Trophoblast cell (in vitro differentiated cells and primary cell): Measurements from ENCODE around the gene COQ8B.
A peak's percentile ranks its signal among the peaks of the same experiment; 100 is the strongest.
"Not testable (repeated sequence)": the region's sequence is repeated elsewhere in the genome, so short reads cannot be mapped to it uniquely, and the experiment has no call there.

ENCODE experiments used
- DNase-seq, 2 donors: peaks; one replicate each; pipeline ENCODE4 v3.0.0-alpha.2; 2016
- H2AFZ ChIP-seq: 2 replicates; pipeline ENCODE4 v1.6.1; 2013; ENCODE audit warnings: low read length, moderate library complexity, mild to moderate bottlenecking; ENCODE audit not compliant: insufficient read depth, poor library complexity
- H2AK5ac ChIP-seq: 2 replicates; pipeline ENCODE4 v1.6.1; 2013; ENCODE audit warnings: mild to moderate bottlenecking, low read length
- H2BK120ac ChIP-seq: 2 replicates; pipeline ENCODE4 v1.6.1; 2013; ENCODE audit warnings: low read length, mild to moderate bottlenecking, moderate library complexity; ENCODE audit not compliant: insufficient read depth, poor library complexity
- H2BK12ac ChIP-seq: 2 replicates; pipeline ENCODE4 v1.6.1; 2013; ENCODE audit warnings: mild to moderate bottlenecking, low read length, moderate library complexity
- H2BK5ac ChIP-seq: 2 replicates; pipeline ENCODE4 v1.6.1; 2013; ENCODE audit warnings: low read length, low read depth, moderate library complexity, mild to moderate bottlenecking; ENCODE audit not compliant: poor library complexity
- H3K14ac ChIP-seq: 2 replicates; pipeline ENCODE4 v1.6.1; 2013; ENCODE audit warnings: mild to moderate bottlenecking, low read length
- H3K18ac ChIP-seq: 2 replicates; pipeline ENCODE4 v1.6.1; 2013; ENCODE audit warnings: mild to moderate bottlenecking, low read length
- H3K23ac ChIP-seq: 2 replicates; pipeline ENCODE4 v1.6.1; 2013; ENCODE audit warnings: low read length
- H3K27ac ChIP-seq: 2 replicates; pipeline ENCODE4 v1.5.1; 2013; ENCODE audit warnings: low read depth, mild to moderate bottlenecking, inconsistent platforms, low read length, moderate library complexity
- H3K27me3 ChIP-seq: 2 replicates; pipeline ENCODE4 v1.6.1; 2013; ENCODE audit warnings: inconsistent platforms, mild to moderate bottlenecking, low read length, moderate library complexity; ENCODE audit not compliant: insufficient read depth
- H3K36me3 ChIP-seq, 2 experiments: 1 replicate in 1 of 2; 2 replicates in 1 of 2; pipeline ENCODE4 v1.6.1; 2013; ENCODE audit warnings: low read length in 2 of 2, mild to moderate bottlenecking in 2 of 2, moderate library complexity in 1 of 2; ENCODE audit not compliant: insufficient read depth in 2 of 2, control insufficient read depth in 1 of 2
- H3K4ac ChIP-seq: 2 replicates; pipeline ENCODE4 v1.6.1; 2013; ENCODE audit warnings: low read depth, mild to moderate bottlenecking, low read length, moderate library complexity
- H3K4me1 ChIP-seq, 2 experiments: 1 replicate in 1 of 2; 2 replicates in 1 of 2; pipeline ENCODE4 v1.6.1; 2013; ENCODE audit warnings: low read length in 2 of 2, mild to moderate bottlenecking in 2 of 2, moderate library complexity in 1 of 2; ENCODE audit not compliant: insufficient read depth in 2 of 2, control insufficient read depth in 1 of 2
- H3K4me2 ChIP-seq: 2 replicates; pipeline ENCODE4 v1.6.1; 2013; ENCODE audit warnings: inconsistent platforms, mild to moderate bottlenecking, low read length, moderate library complexity
- H3K4me3 ChIP-seq: 2 replicates; pipeline ENCODE4 v1.5.1; 2013; ENCODE audit warnings: mild to moderate bottlenecking, low read depth, low read length, inconsistent platforms
- H3K79me1 ChIP-seq: one replicate; pipeline ENCODE4 v1.6.1; 2013; ENCODE audit warnings: low read length
- H3K79me2 ChIP-seq: 2 replicates; pipeline ENCODE4 v1.6.1; 2013; ENCODE audit warnings: low read length, mild to moderate bottlenecking; ENCODE audit not compliant: control insufficient read depth, insufficient read depth, poor library complexity
- H3K9ac ChIP-seq: 2 replicates; pipeline ENCODE4 v1.6.1; 2013; ENCODE audit warnings: mild to moderate bottlenecking, low read length
- H3K9me3 ChIP-seq: 2 replicates; pipeline ENCODE4 v1.6.1; 2013; ENCODE audit warnings: low read depth, mild to moderate bottlenecking, control low read depth, inconsistent platforms, low read length; ENCODE audit not compliant: insufficient read depth
- H4K12ac ChIP-seq: 2 replicates; pipeline ENCODE4 v1.6.1; 2013; ENCODE audit warnings: low read depth, mild to moderate bottlenecking, low read length, moderate library complexity
- H4K8ac ChIP-seq: 2 replicates; pipeline ENCODE4 v1.6.1; 2013; ENCODE audit warnings: low read depth, mild to moderate bottlenecking, low read length, moderate library complexity
- H4K91ac ChIP-seq: one replicate; pipeline ENCODE4 v1.6.1; 2013; ENCODE audit warnings: low read depth, mild to moderate bottlenecking, low read length, moderate library complexity
- WGBS: extraction: QIAGEN DNeasy Blood & Tissue Kit; methylation state at CpG from one replicate; pipeline ENCODE4 v1.1.7; 2013; ENCODE audit warnings: missing lambda C conversion rate; ENCODE audit not compliant: insufficient read length, insufficient coverage; ENCODE audit errors: extremely low coverage; 5-methylcytosine and 5-hydroxymethylcytosine counted together

COQ8B gene

DNA sequence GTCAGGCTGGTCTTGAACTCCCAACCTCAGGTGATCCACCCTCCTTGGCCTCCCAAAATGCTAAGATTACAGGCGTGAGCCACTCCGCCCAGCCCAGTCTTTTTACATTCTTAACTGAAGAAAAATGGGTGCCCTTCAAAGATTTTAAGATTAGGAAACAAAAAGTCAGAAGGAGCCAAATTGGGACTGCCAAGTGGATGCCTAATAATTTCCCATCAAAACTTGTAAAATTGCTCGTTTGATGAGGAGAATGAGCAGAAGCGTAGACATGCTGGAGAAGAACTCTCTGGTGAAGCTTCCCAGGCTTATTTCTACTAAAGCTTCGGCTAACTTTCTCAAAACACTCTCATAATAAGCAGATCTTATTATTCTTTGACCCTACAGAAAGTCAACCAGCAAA, 57.6 kb downstream of the COQ8B start:
- Histone ChIP-seq H2BK5ac (no peak overlapping the region), H2BK120ac (no peak overlapping the region), H3K18ac (no peak overlapping the region), H3K14ac (no peak overlapping the region), H3K4me2 (no peak overlapping the region), H3K23ac (no peak overlapping the region), H4K12ac (no peak overlapping the region), H2AK5ac (no peak overlapping the region), H3K27me3 (no peaks in the 10 kb centered on the region), H3K27ac (no peak overlapping the region), H2BK12ac (no peak overlapping the region), H3K4ac (no peak overlapping the region), H4K8ac (no peak overlapping the region), H3K36me3 (no peaks in the 10 kb centered on the region), H3K4me1 (peaks cover 6 to 10% of the 10 kb centered on the region in 2 experiments), H3K9me3 (peaks cover 2% of the 10 kb centered on the region), H3K4me3 (no peak overlapping the region), H2AFZ (no peak overlapping the region), H4K91ac (no peak overlapping the region), H3K9ac (no peak overlapping the region), H3K79me1 (peaks cover 5% of the 10 kb centered on the region), H3K79me2 (no peaks in the 10 kb centered on the region)
- DNase-seq = no peak
- no CpG with 5 or more reads among the region's 5 CpGs for WGBS

DNA sequence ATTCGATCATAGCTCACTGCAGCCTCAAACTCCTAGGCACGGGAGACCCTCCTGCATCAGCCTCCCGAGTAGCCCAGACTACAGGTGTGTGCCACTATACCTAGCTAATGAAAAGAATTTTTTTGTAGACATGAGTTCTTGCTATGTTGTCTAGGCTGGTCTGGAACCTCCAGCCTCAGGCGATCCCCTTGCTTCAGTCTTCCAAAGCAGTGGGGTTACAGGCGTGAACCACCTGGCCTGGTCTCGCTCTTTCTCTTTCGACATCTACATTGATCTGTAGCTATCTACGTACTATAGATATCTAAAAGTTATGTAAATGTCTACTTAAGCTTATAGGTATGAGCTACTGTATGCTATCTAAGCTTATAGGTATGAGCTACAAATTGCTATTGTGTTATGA, 58.7 kb downstream of the COQ8B start:
- Histone ChIP-seq H3K18ac (no peak overlapping the region), H3K4me1 (peaks cover 0 to 3% of the 10 kb centered on the region in 2 experiments), H3K79me2 (no peaks in the 10 kb centered on the region), H4K91ac (no peak overlapping the region), H3K9ac (no peak overlapping the region), H3K14ac (no peak overlapping the region), H2AFZ (no peak overlapping the region), H2BK12ac (no peak overlapping the region), H3K4me2 (no peak overlapping the region), H3K4me3 (no peak overlapping the region), H2BK120ac (no peak overlapping the region), H3K9me3 (no peaks in the 10 kb centered on the region), H3K27ac (no peak overlapping the region), H2AK5ac (no peak overlapping the region), H3K23ac (no peak overlapping the region), H3K27me3 (no peaks in the 10 kb centered on the region), H2BK5ac (no peak overlapping the region), H3K36me3 (no peaks in the 10 kb centered on the region), H4K12ac (no peak overlapping the region), H3K4ac (no peak overlapping the region), H4K8ac (no peak overlapping the region), H3K79me1 (no peaks in the 10 kb centered on the region)
- DNase-seq = peak; percentile 92 to 96
- no CpG with 5 or more reads among the region's 8 CpGs for WGBS

DNA sequence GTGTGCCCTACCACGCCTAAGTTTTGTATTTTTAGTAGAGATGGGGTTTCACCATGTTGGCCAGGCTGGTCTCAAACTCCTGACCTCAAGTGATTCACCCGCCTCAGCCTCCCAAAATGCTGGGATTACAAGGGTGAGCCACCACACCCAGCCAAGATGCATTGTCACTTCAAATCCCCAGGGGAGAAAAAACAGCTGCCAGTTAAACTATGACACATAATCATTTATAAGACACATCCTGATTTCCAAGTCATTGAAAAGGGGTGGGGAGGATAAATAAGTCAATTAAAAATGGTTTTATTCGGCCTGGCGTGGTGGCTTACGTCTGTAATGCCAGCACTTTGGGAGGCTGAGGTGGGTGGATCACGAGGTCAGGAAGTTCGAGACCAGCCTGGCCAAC, 61.0 kb downstream of the COQ8B start:
- not testable (repeated sequence) for H3K14ac ChIP-seq, H3K79me2 ChIP-seq, H2BK5ac ChIP-seq, H3K27ac ChIP-seq, H3K9ac ChIP-seq, H2BK12ac ChIP-seq, H2AK5ac ChIP-seq, H3K79me1 ChIP-seq, H3K4me1 ChIP-seq, H3K4me2 ChIP-seq, H4K8ac ChIP-seq, H3K27me3 ChIP-seq, H3K4ac ChIP-seq, H4K12ac ChIP-seq, DNase-seq, H2BK120ac ChIP-seq, H3K9me3 ChIP-seq, H3K23ac ChIP-seq, H2AFZ ChIP-seq, H3K18ac ChIP-seq, H3K4me3 ChIP-seq, H4K91ac ChIP-seq, H3K36me3 ChIP-seq
- WGBS = no CpG with 5 or more reads among the region's 7 CpGs

DNA sequence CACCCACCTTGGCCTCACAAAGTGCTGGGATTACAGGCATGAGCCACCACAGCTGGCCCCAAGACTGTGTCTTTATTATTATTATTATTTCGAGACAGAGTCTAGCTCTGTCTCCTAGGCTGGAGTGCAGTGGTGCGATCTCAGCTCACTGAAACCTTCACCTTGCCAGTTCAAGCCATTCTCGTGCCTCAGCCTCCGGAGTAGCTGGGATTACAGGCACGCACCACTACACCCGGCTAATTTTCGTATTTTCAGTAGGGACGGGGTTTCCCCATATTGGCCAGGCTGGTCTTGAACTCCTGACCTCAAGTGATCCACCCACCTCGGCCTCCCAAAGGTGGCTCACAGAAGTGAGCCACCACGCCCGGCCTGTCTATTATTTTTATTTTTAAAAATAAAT, 64.4 kb downstream of the COQ8B start:
- WGBS = no CpG with 5 or more reads among the region's 11 CpGs
- H3K9me3 ChIP-seq = not testable (repeated sequence)

More for the DNA sequence above, 64.4 kb downstream of the COQ8B start:
- not testable (repeated sequence) for H2BK120ac ChIP-seq, H4K12ac ChIP-seq, H2BK12ac ChIP-seq, H2BK5ac ChIP-seq, H3K4me1 ChIP-seq, H3K27ac ChIP-seq, H3K18ac ChIP-seq, H3K79me1 ChIP-seq, H3K36me3 ChIP-seq, H3K23ac ChIP-seq, H3K4ac ChIP-seq, H2AK5ac ChIP-seq, H4K8ac ChIP-seq, H4K91ac ChIP-seq, H3K4me2 ChIP-seq, H3K79me2 ChIP-seq, H2AFZ ChIP-seq, DNase-seq, H3K27me3 ChIP-seq, H3K4me3 ChIP-seq, H3K14ac ChIP-seq, H3K9ac ChIP-seq
